MM.1S (cell line): Measurements from ENCODE around the gene PCCA.

ENCODE experiments used
- EZH2 ChIP-seq: fragments of 300-600 bp; sonication (generic); optimal IDR thresholded peaks from 2 replicates; pipeline ENCODE3; 2017; ENCODE audit warnings: low read depth, mild to moderate bottlenecking, antibody characterized with exemption, low read length, mixed read lengths
- TF ChIP-seq, protein P1 (sequence below): fragments of 300-600 bp; sonication (generic); IDR thresholded peaks from 2 replicates; pipeline ENCODE4 v1.5.1; 2016; ENCODE audit warnings: antibody characterized with exemption, low read length, mixed read lengths

DNA sequence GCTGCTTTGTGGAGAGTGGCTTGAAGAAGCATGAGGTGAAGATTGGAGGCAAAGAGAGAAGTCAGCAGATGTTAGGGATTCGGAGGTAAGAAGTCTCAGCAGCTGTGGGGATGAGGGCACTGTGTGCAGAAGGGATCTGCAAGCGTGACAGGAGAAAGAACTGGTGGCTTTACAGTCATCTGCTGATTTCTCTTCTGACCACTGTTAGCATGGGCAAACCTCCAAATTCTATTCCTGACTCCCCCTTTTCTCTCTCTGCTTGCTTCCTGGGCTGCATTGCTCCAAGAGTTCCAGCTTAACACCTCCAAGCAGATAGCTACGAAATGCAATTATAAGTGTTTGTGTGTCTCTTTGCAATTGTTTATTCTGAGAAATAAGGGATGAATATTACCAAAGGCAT is 340.1 kb downstream of the PCCA start:
- TF ChIP-seq, protein P1, sequence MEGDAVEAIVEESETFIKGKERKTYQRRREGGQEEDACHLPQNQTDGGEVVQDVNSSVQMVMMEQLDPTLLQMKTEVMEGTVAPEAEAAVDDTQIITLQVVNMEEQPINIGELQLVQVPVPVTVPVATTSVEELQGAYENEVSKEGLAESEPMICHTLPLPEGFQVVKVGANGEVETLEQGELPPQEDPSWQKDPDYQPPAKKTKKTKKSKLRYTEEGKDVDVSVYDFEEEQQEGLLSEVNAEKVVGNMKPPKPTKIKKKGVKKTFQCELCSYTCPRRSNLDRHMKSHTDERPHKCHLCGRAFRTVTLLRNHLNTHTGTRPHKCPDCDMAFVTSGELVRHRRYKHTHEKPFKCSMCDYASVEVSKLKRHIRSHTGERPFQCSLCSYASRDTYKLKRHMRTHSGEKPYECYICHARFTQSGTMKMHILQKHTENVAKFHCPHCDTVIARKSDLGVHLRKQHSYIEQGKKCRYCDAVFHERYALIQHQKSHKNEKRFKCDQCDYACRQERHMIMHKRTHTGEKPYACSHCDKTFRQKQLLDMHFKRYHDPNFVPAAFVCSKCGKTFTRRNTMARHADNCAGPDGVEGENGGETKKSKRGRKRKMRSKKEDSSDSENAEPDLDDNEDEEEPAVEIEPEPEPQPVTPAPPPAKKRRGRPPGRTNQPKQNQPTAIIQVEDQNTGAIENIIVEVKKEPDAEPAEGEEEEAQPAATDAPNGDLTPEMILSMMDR, result no peak
- no peak for TF ChIP-seq EZH2
